Mucosa of descending colon (tissue), 3 donors: Measurements from ENCODE around the gene CEP250. TPM values are rescaled to one million over a fixed set of nuclear protein-coding genes. Genes with fewer than 3 reads are reported as not detected.

Source experiments
- ATAC-seq: fragments of 200-7000 bp; cut with Tn5 transposase; one replicate; pipeline ENCODE4 v1.9.1; 2020; ENCODE audit warnings: mild to moderate bottlenecking, moderate library complexity
- DNase-seq, 3 donors: peaks; one replicate each; pipeline ENCODE4 v3.0.0-alpha.2; 2020
- H3K36me3 ChIP-seq: fragments of 200-600 bp; one replicate; pipeline ENCODE4 v1.8.0; 2021; ENCODE audit warnings: low read depth, mild to moderate bottlenecking
- H3K4me1 ChIP-seq: fragments of 200-600 bp; one replicate; pipeline ENCODE4 v1.8.0; 2021; ENCODE audit warnings: low read depth, mild to moderate bottlenecking
- H3K4me3 ChIP-seq: fragments of 200-600 bp; one replicate; pipeline ENCODE4 v1.8.0; 2021; ENCODE audit warnings: mild to moderate bottlenecking
- H3K9me3 ChIP-seq: fragments of 200-600 bp; one replicate; pipeline ENCODE4 v1.8.0; 2021; ENCODE audit warnings: mild to moderate bottlenecking
- CTCF ChIP-seq: fragments of 200-600 bp; IDR thresholded peaks from one replicate; pipeline ENCODE4 v1.8.0; 2022; ENCODE audit warnings: antibody characterized with exemption, mild to moderate bottlenecking
- intact Hi-C, 2 donors: fragments of 100-400 bp; cut with DNase I in 1 of 2; cut with micrococcal nuclease in 1 of 2; formaldehyde crosslinking; loops; one replicate each; pipeline versions ENCODE4 v1.11.0 to v1.11.1; 2022; cut with DNase I, micrococcal nuclease
- total RNA-seq, 3 donors: library from RNA; stranded (reverse); fragmentation: NEBNext Ultra II Directional in 2 of 3; extraction: Animal tissue kit (Norgen Biotek cat#: 25700) in 2 of 3; gene quantifications; one replicate each; pipeline versions ENCODE4 v1.2.1 to v1.2.4, GENCODE V29; 2021 to 2023
- donor health status: DM: no; HTN: no; CAD: no; lungs with moderate emphysema.
- donor health status: DM: no; HTN: no; CAD: no.
- donor health status: DM: no; HTN: yes; CAD: no.

The CEP250 gene
- total RNA-seq, 3 donors from 2014 or later = 18.1 to 37.8 (median 27.3) TPM

- H3K4me3 ChIP-seq = no peak overlapping the region
- no peak for DNase-seq
- H3K36me3 ChIP-seq = peaks cover 5% of the 10 kb centered on the region
- no peak for ATAC-seq
- TF ChIP-seq CTCF = no peak
- no peaks in the 10 kb centered on the region for H3K9me3 ChIP-seq
- H3K4me1 ChIP-seq = no peaks in the 10 kb centered on the region
- intact Hi-C loops = no loop called here
These were observed 19.0 kb downstream of the CEP250 start for GRCh38 chr20:35474303-35474871.

GRCh38 chr20:35476288-35476687, 20.9 kb downstream of the CEP250 start:
- peaks cover 5% of the 10 kb centered on the region for H3K36me3 ChIP-seq
- ATAC-seq = no peak

DNA sequence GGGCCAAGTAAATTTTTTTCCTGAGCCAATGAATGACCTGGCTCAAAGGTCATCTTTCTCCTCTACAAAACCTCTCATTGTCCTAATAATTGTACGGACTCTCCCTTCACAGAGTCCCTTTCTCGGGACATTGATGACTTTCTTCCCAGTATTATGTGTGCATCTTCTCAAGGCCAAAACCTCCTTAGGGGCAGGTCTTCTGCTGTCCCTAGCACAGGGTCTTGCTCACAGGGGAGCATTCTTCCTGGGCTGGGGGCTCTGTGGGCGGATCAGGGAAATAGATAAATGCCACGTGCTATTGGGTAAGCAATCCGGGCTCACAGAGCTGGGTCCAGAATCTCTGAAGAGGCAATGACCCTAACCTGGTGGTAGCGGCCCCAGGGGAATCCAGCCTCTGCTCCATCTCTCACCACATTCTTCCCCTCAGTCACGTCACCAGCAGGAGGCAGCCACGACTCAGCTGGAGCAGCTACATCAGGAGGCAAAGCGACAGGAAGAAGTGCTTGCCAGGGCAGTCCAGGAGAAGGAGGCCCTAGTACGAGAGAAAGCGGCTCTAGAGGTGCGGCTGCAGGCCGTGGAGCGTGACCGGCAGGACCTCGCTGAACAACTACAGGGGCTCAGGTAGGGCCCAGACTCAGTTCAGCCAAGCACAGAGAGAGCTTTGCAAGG, 23.5 kb downstream of the CEP250 start:
- no peak overlapping the region for H3K4me3 ChIP-seq
- intact Hi-C loops = no loop called here
- ATAC-seq = peak; percentile 26
- peaks cover 5% of the 10 kb centered on the region for H3K36me3 ChIP-seq
- no peaks in the 10 kb centered on the region for H3K4me1 ChIP-seq
- no peak for TF ChIP-seq CTCF
- no peak for DNase-seq
- H3K9me3 ChIP-seq = no peaks in the 10 kb centered on the region

More at GRCh38 chr20:35476288-35476687, 20.9 kb downstream of the CEP250 start:
- intact Hi-C loops = no loop called here
- Histone ChIP-seq H3K4me1 (no peaks in the 10 kb centered on the region), H3K9me3 (no peaks in the 10 kb centered on the region), H3K4me3 (no peak overlapping the region)
- no peak for DNase-seq
- no peak for TF ChIP-seq CTCF

GRCh38 chr20:35479798-35480197, 24.4 kb downstream of the CEP250 start:
- H3K4me1 ChIP-seq = no peaks in the 10 kb centered on the region
- intact Hi-C loops = no loop called here
- H3K4me3 ChIP-seq = no peak overlapping the region
- no peaks in the 10 kb centered on the region for H3K9me3 ChIP-seq
- DNase-seq = no peak
- no peak for TF ChIP-seq CTCF
- H3K36me3 ChIP-seq = peaks cover 5% of the 10 kb centered on the region
- ATAC-seq = no peak

- intact Hi-C loops = no loop called here
- no peak for TF ChIP-seq CTCF
- no peak for ATAC-seq
- peaks cover 2% of the 10 kb centered on the region for H3K4me1 ChIP-seq
- no peaks in the 10 kb centered on the region for H3K36me3 ChIP-seq
- H3K9me3 ChIP-seq = no peaks in the 10 kb centered on the region
- no peak for DNase-seq
- H3K4me3 ChIP-seq = no peak overlapping the region
These were observed 32.1 kb downstream of the CEP250 start for GRCh38 chr20:35487479-35487878.
